NB4 (cell line): ENCODE data around the gene STPG1.

ENCODE experiments used
- MYC ChIP-seq: IDR thresholded peaks from 2 replicates; pipeline ENCODE4 v1.6.1; 2011; ENCODE audit warnings: low read depth, low read length
- POLR2A ChIP-seq: IDR thresholded peaks from 2 replicates; pipeline ENCODE4 v1.6.1; 2011; ENCODE audit warnings: mild to moderate bottlenecking; ENCODE audit not compliant: insufficient read length; ENCODE audit errors: extremely low read depth
- TF ChIP-seq, protein P1 (sequence below): IDR thresholded peaks from one replicate; pipeline ENCODE4 v1.5.1; 2012; ENCODE audit warnings: low read depth, low read length
- TF ChIP-seq, protein P2 (sequence below): IDR thresholded peaks from 2 replicates; pipeline ENCODE4 v1.6.1; 2011; ENCODE audit warnings: low read depth, low read length

DNA sequence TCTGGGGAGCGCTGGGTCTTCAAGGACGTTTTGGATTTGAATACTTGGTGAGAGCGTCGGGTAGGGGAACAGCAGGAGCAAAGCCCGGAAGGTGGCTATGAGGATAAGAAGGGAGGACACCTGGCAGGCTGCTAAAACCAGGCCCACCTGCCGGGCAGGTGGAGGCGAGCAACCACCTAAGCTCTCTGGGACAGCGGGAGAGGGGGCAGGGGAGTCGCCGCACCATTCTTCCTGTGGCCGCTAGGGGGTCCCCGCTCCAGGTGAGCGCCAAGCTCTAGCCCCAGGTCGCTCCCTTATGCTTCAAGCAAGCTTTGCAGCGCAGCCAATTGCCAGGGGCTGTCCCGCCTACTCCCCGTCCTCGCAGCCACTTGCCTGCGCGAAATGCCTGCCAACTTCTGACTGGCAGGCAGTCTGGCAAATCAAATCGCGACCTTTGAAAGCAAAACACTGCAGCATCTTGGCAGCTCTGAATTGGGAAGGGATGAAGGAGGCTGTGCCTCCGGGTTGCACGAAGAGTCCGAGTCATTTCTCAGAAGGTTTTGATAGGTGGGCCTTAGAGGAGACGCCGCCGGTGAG, 1.8 kb upstream of the STPG1 start, which contains the start of gene NIPAL3:
- TF ChIP-seq MYC (no peak), POLR2A (no peak)
- TF ChIP-seq, protein P1, sequence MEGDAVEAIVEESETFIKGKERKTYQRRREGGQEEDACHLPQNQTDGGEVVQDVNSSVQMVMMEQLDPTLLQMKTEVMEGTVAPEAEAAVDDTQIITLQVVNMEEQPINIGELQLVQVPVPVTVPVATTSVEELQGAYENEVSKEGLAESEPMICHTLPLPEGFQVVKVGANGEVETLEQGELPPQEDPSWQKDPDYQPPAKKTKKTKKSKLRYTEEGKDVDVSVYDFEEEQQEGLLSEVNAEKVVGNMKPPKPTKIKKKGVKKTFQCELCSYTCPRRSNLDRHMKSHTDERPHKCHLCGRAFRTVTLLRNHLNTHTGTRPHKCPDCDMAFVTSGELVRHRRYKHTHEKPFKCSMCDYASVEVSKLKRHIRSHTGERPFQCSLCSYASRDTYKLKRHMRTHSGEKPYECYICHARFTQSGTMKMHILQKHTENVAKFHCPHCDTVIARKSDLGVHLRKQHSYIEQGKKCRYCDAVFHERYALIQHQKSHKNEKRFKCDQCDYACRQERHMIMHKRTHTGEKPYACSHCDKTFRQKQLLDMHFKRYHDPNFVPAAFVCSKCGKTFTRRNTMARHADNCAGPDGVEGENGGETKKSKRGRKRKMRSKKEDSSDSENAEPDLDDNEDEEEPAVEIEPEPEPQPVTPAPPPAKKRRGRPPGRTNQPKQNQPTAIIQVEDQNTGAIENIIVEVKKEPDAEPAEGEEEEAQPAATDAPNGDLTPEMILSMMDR: peak; percentile 56
- TF ChIP-seq, protein P2, sequence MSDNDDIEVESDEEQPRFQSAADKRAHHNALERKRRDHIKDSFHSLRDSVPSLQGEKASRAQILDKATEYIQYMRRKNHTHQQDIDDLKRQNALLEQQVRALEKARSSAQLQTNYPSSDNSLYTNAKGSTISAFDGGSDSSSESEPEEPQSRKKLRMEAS: no peak
